ENCODE data around the gene SAT2.

- TF ChIP-seq CTCF (IDR thresholded peaks at IDR 0.05) (no peak), POLR2A (IDR thresholded peaks at IDR 0.05) (no peak), EP300 (IDR thresholded peaks at IDR 0.05) (no peak)
Observed at GRCh38 chr17:7676533-7676932, 48.9 kb upstream of the SAT2 start.
